Neural crest cell (in vitro differentiated cells): Measurements from ENCODE around the gene STN1. TPM values are rescaled to one million over a fixed set of nuclear protein-coding genes. Genes with fewer than 3 reads are reported as not detected.

ENCODE experiments used
- DNase-seq: peaks from one replicate; pipeline ENCODE4 v3.0.0; 2021; ENCODE audit warnings: low read depth, mixed read lengths, low spot score
- H3K27ac Mint-ChIP-seq: one replicate; pipeline ENCODE4 v1.8.0; 2021; ENCODE audit warnings: mild to moderate bottlenecking, mixed read lengths; ENCODE audit not compliant: unreplicated experiment
- H3K27me3 Mint-ChIP-seq: 2 replicates; pipeline ENCODE4 v1.8.0; 2021; ENCODE audit warnings: low read depth, mild to moderate bottlenecking, mixed read lengths
- H3K36me3 Mint-ChIP-seq: 2 replicates; pipeline ENCODE4 v1.8.0; 2021; ENCODE audit warnings: low read depth, mild to moderate bottlenecking, mixed read lengths
- H3K4me1 Mint-ChIP-seq: 2 replicates; pipeline ENCODE4 v1.8.0; 2021; ENCODE audit warnings: mixed read lengths
- H3K4me3 Mint-ChIP-seq: one replicate; pipeline ENCODE4 v1.8.0; 2021; ENCODE audit warnings: mild to moderate bottlenecking, mixed read lengths
- H3K9me3 Mint-ChIP-seq: 2 replicates; pipeline ENCODE4 v1.8.0; 2021; ENCODE audit warnings: mixed read lengths
- CTCF ChIP-seq: fragments of 200-600 bp; sonication (generic); conservative IDR thresholded peaks from 2 replicates; pipeline ENCODE4 v1.5.0; 2021; ENCODE audit warnings: antibody characterized with exemption, mild to moderate bottlenecking
- long read RNA-seq: library from polyadenylated mRNA; unstranded; transcript quantifications from one replicate; pipeline ENCODE4 v2.0.0, GENCODE V29; 2020
- total RNA-seq: library from RNA; stranded (reverse); gene quantifications from 2 replicates; pipeline ENCODE4 v1.2.1, GENCODE V29; 2021

Gene STN1
- 11.9 and 13.2 TPM in 2 replicates for total RNA-seq
- long read RNA-seq, transcript STN1-202 (9 exons, 1,311 nt): minor isoform, 20 of 67 reads
- long read RNA-seq, transcript STN1-201 (10 exons, 1,417 nt): major isoform, 41 of 67 reads
- long read RNA-seq, partial matches to known transcripts: 1 of 67 reads
- long read RNA-seq, other reads (novel, unspliced or antisense): 5 of 67 reads

- H3K36me3 Mint-ChIP-seq: peaks cover 13% of the 10 kb centered on the region
- H3K27ac Mint-ChIP-seq: peak within 1 kb of the TSS; percentile 89
- H3K4me3 Mint-ChIP-seq: peak within 1 kb of the TSS; percentile 96
- TF ChIP-seq CTCF: peak; percentile 43
- peak; percentile 93 for DNase-seq
- H3K27me3 Mint-ChIP-seq: no peaks in the 10 kb centered on the region
- H3K9me3 Mint-ChIP-seq: no peaks in the 10 kb centered on the region
- peaks cover 28% of the 10 kb centered on the region for H3K4me1 Mint-ChIP-seq
Measured at GRCh38 chr10:103918053-103918846, at the start of gene STN1. TSS of gene STN1 (minus strand) at chr10:103918184. CDS start at chr10:103917594, 590 bp downstream.

- peak overlapping the region; percentile 98 for H3K4me3 Mint-ChIP-seq
- TF ChIP-seq CTCF: peak; percentile 13
- no peaks in the 10 kb centered on the region for H3K36me3 Mint-ChIP-seq
- DNase-seq: peak; percentile 18
- H3K9me3 Mint-ChIP-seq: no peaks in the 10 kb centered on the region
- H3K27me3 Mint-ChIP-seq: no peaks in the 10 kb centered on the region
- peak overlapping the region; percentile 97 for H3K27ac Mint-ChIP-seq
- H3K4me1 Mint-ChIP-seq: peaks cover 44% of the 10 kb centered on the region
Measured at GRCh38 chr10:103967448-103968071, 49.6 kb upstream of the STN1 start.

GRCh38 chr10:103966671-103967447 lies 48.9 kb upstream of the STN1 start, which contains the start of gene SLK:
TSS of gene SLK (plus strand) at chr10:103967140. CDS start at chr10:103967746, 606 bp downstream.
- peak within 1 kb of the TSS; percentile 97 for H3K27ac Mint-ChIP-seq
- DNase-seq: peak; percentile 70
- TF ChIP-seq CTCF: no peak
- no peaks in the 10 kb centered on the region for H3K36me3 Mint-ChIP-seq
- peaks cover 41% of the 10 kb centered on the region for H3K4me1 Mint-ChIP-seq
- peak within 1 kb of the TSS; percentile 98 for H3K4me3 Mint-ChIP-seq
- H3K9me3 Mint-ChIP-seq: no peaks in the 10 kb centered on the region
- H3K27me3 Mint-ChIP-seq: no peaks in the 10 kb centered on the region

- no peak overlapping the region for H3K4me3 Mint-ChIP-seq
- H3K36me3 Mint-ChIP-seq: no peaks in the 10 kb centered on the region
- no peak for DNase-seq
- peaks cover 14% of the 10 kb centered on the region for H3K27me3 Mint-ChIP-seq
- no peak for TF ChIP-seq CTCF
- no peak overlapping the region for H3K27ac Mint-ChIP-seq
- H3K9me3 Mint-ChIP-seq: peaks cover 2% of the 10 kb centered on the region
- H3K4me1 Mint-ChIP-seq: no peaks in the 10 kb centered on the region
Measured at GRCh38 chr10:103960103-103960502, 42.1 kb upstream of the STN1 start.

- Mint-ChIP-seq H3K27me3 (peaks cover 14% of the 10 kb centered on the region), H3K36me3 (no peaks in the 10 kb centered on the region), H3K4me1 (no peaks in the 10 kb centered on the region), H3K27ac (no peak overlapping the region), H3K4me3 (no peak overlapping the region), H3K9me3 (peaks cover 6% of the 10 kb centered on the region)
- DNase-seq: no peak
- no peak for TF ChIP-seq CTCF
Measured at GRCh38 chr10:103958996-103959395, 41.0 kb upstream of the STN1 start.
